NAMALWA (cell line): ENCODE results near the gene GRM7.

ENCODE experiments used
- DNase-seq: peaks from one replicate; pipeline ENCODE4 v3.0.0-alpha.2; 2015; ENCODE audit warnings: low spot score

The GRM7 gene

GRCh38 chr3:7728566-7729519, 867.9 kb downstream of the GRM7 start:
- DNase-seq, result no peak

GRCh38 chr3:7733933-7734332, 873.0 kb downstream of the GRM7 start:
- DNase-seq, result no peak

GRCh38 chr3:7734456-7734855, 873.5 kb downstream of the GRM7 start:
- DNase-seq, result no peak

GRCh38 chr3:7737263-7737662, 876.3 kb downstream of the GRM7 start:
- DNase-seq, result no peak

GRCh38 chr3:7739754-7740153, 878.8 kb downstream of the GRM7 start:
- no peak for DNase-seq

- DNase-seq, result no peak
Measured at GRCh38 chr3:7740458-7740857, 879.5 kb downstream of the GRM7 start.

- DNase-seq, result no peak
Measured at GRCh38 chr3:7744850-7745249, 883.9 kb downstream of the GRM7 start.

- no peak for DNase-seq
Measured at GRCh38 chr3:7745711-7746110, 884.8 kb downstream of the GRM7 start.

GRCh38 chr3:7749931-7750695, 889.2 kb downstream of the GRM7 start:
- DNase-seq, result no peak

- no peak for DNase-seq
Measured at GRCh38 chr3:7752005-7752404, 891.1 kb downstream of the GRM7 start.

- no peak for DNase-seq
Measured at GRCh38 chr3:7754653-7755441, 893.9 kb downstream of the GRM7 start.

GRCh38 chr3:7759630-7760029, 898.7 kb downstream of the GRM7 start:
- DNase-seq, result no peak

- no peak for DNase-seq
Measured at GRCh38 chr3:7760718-7761117, 899.8 kb downstream of the GRM7 start.

- no peak for DNase-seq
Measured at GRCh38 chr3:7764115-7764514, 903.2 kb downstream of the GRM7 start.

- no peak for DNase-seq
Measured at GRCh38 chr3:7766530-7766929, 905.6 kb downstream of the GRM7 start.

GRCh38 chr3:7779331-7779730, 918.4 kb downstream of the GRM7 start:
- no peak for DNase-seq

GRCh38 chr3:7781395-7781794, 920.5 kb downstream of the GRM7 start:
- no peak for DNase-seq

- DNase-seq, result no peak
Measured at GRCh38 chr3:7787871-7788828, 927.2 kb downstream of the GRM7 start.

GRCh38 chr3:7788881-7789280, 928.0 kb downstream of the GRM7 start:
- DNase-seq, result no peak

- no peak for DNase-seq
Measured at GRCh38 chr3:7789324-7789723, 928.4 kb downstream of the GRM7 start.

- no peak for DNase-seq
Measured at GRCh38 chr3:7790141-7790540, 929.2 kb downstream of the GRM7 start.
